Neural progenitor cell (in vitro differentiated cells): Measurements from ENCODE around the gene KPNA1.

Experiments used
- EZH2phosphoT487 ChIP-seq: fragments of 200-600 bp; sonication (generic); IDR thresholded peaks from 2 replicates; pipeline ENCODE4 v1.6.1; 2017; ENCODE audit warnings: antibody characterized with exemption
- TF ChIP-seq, protein P1 (sequence below): fragments of 200-600 bp; sonication (generic); IDR thresholded peaks from 2 replicates; pipeline ENCODE4 v1.5.1; 2017; ENCODE audit warnings: antibody characterized with exemption, mild to moderate bottlenecking

DNA sequence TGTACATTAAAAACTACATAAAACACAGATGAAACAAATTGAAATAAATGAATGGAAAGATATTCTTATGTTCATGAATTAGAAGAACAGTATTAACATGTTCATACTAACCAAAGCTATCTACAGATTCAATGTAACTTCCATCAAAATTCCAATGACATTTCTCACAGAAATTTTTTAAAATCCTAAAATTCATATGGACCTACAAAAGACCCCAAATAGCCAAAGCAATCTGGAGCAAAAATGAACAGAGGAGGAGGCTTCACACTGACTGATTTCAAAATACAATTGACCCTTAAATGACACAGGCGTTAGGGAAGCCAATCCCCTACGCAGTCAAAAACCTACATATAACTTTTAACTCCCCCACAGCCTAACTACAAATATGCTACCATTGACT is 39.4 kb downstream of the KPNA1 start:
- TF ChIP-seq, protein P1, sequence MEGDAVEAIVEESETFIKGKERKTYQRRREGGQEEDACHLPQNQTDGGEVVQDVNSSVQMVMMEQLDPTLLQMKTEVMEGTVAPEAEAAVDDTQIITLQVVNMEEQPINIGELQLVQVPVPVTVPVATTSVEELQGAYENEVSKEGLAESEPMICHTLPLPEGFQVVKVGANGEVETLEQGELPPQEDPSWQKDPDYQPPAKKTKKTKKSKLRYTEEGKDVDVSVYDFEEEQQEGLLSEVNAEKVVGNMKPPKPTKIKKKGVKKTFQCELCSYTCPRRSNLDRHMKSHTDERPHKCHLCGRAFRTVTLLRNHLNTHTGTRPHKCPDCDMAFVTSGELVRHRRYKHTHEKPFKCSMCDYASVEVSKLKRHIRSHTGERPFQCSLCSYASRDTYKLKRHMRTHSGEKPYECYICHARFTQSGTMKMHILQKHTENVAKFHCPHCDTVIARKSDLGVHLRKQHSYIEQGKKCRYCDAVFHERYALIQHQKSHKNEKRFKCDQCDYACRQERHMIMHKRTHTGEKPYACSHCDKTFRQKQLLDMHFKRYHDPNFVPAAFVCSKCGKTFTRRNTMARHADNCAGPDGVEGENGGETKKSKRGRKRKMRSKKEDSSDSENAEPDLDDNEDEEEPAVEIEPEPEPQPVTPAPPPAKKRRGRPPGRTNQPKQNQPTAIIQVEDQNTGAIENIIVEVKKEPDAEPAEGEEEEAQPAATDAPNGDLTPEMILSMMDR, result no peak
- no peak for TF ChIP-seq EZH2phosphoT487
